Measurements from ENCODE around the gene GPR153. TPM values are rescaled to one million over a fixed set of nuclear protein-coding genes. Genes with fewer than 3 reads are reported as not detected.

Gene GPR153
- polyA plus RNA-seq, 1 experiment = 4.7 TPM

DNA sequence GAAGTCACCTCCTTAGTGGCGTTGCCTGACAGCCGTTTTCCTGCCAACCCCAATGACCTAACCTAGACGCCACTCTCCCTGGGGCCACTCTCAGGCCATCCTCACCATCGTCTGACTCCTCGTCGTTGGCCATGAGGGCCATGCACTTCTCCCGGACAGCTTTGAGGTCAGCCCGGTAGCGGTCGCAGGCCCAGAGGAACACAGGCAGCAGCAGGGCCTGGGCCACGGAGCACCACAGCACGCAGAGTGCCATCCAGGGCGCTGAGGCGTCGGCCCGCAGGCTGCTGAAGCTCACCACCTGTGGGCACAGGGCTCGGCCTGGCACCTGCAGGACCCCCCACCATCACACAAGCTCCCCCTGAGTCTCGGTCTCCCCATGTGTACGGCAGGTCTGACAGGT lies 9.7 kb downstream of the GPR153 start:
- ChIA-PET CTCF (no interaction called here), POLR2A (no interaction called here)
- TF ChIP-seq, protein P1, sequence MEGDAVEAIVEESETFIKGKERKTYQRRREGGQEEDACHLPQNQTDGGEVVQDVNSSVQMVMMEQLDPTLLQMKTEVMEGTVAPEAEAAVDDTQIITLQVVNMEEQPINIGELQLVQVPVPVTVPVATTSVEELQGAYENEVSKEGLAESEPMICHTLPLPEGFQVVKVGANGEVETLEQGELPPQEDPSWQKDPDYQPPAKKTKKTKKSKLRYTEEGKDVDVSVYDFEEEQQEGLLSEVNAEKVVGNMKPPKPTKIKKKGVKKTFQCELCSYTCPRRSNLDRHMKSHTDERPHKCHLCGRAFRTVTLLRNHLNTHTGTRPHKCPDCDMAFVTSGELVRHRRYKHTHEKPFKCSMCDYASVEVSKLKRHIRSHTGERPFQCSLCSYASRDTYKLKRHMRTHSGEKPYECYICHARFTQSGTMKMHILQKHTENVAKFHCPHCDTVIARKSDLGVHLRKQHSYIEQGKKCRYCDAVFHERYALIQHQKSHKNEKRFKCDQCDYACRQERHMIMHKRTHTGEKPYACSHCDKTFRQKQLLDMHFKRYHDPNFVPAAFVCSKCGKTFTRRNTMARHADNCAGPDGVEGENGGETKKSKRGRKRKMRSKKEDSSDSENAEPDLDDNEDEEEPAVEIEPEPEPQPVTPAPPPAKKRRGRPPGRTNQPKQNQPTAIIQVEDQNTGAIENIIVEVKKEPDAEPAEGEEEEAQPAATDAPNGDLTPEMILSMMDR (IDR thresholded peaks at IDR 0.05; ENCODE audit: low read depth, low read length) = no peak
- H3K4me3 ChIP-seq (ENCODE audit: low read depth, low read length) = no peak overlapping the region
- peaks cover 22% of the 10 kb centered on the region for H3K27me3 ChIP-seq (ENCODE audit: control insufficient read depth, insufficient read depth, low read length)
- H3K9me3 ChIP-seq (ENCODE audit: control insufficient read depth, insufficient read depth, low read length) = peaks cover 3% of the 10 kb centered on the region; the same call in 1 of the 2 replicates
- DNase-seq (ENCODE audit: low read depth, low spot score) = no peak
- no peak overlapping the region for H3K27ac ChIP-seq (ENCODE audit: low read depth, low read length)

DNA sequence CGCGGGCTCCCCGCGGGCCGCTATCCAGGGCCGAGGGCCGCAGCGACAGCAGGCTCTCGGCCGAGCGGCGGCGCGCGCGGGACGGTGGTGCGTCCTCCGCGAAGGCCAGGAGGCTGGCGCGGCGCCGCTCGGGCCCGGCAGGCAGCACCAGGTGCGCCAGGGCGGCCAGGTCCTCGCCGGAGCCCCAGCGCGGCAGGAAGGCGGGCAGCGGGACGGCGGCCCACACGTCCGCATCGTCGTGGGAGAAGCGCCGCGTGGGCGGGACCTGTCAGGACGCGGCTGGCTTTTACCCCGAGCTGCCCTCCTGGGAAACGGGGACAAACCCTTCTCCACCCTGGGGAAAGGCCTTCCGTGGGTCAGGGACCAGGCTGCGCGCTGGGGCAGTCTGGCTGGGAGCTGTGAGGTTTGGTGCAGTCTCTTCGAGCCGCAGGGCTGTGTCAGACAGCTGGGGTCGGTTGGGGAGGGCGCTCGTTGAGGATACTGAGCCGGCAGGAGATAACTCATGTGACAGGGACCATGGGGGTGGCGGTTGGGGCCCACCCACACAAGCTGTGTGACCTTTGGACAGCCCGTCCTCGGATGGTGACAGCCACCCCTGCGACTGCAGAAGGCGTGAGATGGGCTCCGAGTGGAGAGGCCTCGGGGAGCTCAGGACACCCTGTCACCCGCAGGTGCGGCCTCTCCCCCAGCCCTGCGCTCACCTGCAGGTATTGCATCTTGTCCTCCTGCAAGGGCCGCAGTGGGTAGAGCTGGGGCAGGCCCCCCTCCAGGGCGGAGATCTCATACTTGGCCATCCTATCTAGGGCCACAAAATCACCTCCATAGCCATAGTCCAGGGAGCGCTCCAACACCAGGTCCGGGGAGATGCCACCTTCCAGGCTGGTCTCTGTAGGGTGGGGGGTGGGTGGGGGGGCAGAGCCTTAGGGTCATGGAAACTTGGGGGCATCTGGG lies 10.9 kb downstream of the GPR153 start:
- Histone ChIP-seq H3K9me3 (ENCODE audit: control insufficient read depth, insufficient read depth, low read length) (peaks cover 3% of the 10 kb centered on the region; the same call in 1 of the 2 replicates), H3K27ac (ENCODE audit: low read depth, low read length) (no peak overlapping the region), H3K27me3 (ENCODE audit: control insufficient read depth, insufficient read depth, low read length) (peaks cover 25% of the 10 kb centered on the region), H3K4me3 (ENCODE audit: low read depth, low read length) (no peak overlapping the region)
- POLR2A ChIA-PET = no interaction called here
- no peak for DNase-seq (ENCODE audit: low read depth, low spot score)
- CTCF ChIA-PET = interaction anchor here (1.2 to 6.3 kb wide), 2 partner anchors 87 to 98 kb away, joined by 3 to 266 read pairs; no protein-coding TSS in a partner anchor
- TF ChIP-seq, protein P1 (IDR thresholded peaks at IDR 0.05; ENCODE audit: low read depth, low read length) = no peak

DNA sequence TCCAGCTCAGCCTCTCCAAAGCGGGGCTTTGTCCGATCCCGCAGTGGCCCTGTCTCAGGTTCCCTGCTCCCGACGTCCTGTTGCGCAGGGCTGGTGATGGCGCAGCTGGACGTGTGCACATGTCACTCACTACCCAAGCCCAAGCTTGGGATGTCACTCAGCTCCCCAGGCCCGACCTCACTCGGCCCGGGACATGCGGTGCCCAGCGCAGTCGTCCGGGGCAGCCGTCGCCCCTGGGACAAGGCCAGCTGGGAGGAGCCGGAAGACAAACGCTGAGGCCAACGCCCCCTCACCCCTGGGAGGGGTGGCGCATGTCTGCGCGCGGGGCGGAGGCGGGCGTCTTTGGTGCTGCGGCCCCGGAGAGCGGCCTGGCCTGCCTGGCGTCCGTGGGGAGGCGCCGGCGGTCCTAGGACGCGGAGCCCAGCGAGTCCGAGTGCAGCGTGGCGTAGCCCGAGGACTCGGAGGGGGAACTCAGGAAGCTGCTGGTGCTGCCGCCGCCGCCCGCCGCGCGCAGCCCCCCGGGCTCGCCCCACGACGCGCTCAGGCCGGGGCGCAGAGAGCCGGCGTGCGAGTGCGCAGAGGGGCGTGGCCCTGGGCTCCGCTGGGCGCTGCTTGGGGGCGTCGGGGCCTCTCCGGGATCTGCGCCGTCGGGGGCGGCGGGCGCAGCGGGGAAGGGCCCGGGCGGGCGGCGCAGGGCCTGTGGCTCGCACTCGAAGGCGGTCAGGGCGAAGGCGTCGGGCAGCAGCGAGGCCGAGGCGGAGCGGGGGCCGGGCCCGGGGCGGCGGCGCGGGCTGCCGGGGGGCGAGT lies 11.8 kb downstream of the GPR153 start:
- ChIA-PET CTCF (interaction anchor here (1.2 to 6.3 kb wide), 3 partner anchors 44 to 99 kb away, joined by 3 to 266 read pairs (median 5); no protein-coding TSS in a partner anchor), POLR2A (interaction anchor here (0.9 kb wide), 1 partner anchor 12 kb away, joined by 4 read pairs; the partner anchor contains the start of gene GPR153)
- no peak for DNase-seq (ENCODE audit: low read depth, low spot score)
- H3K27me3 ChIP-seq (ENCODE audit: control insufficient read depth, insufficient read depth, low read length) = peaks cover 31% of the 10 kb centered on the region
- H3K4me3 ChIP-seq (ENCODE audit: low read depth, low read length) = no peak overlapping the region
- TF ChIP-seq, protein P1 (IDR thresholded peaks at IDR 0.05; ENCODE audit: low read depth, low read length) = no peak
- H3K9me3 ChIP-seq (ENCODE audit: control insufficient read depth, insufficient read depth, low read length) = peaks cover 3% of the 10 kb centered on the region; the same call in 1 of the 2 replicates
- H3K27ac ChIP-seq (ENCODE audit: low read depth, low read length) = no peak overlapping the region

DNA sequence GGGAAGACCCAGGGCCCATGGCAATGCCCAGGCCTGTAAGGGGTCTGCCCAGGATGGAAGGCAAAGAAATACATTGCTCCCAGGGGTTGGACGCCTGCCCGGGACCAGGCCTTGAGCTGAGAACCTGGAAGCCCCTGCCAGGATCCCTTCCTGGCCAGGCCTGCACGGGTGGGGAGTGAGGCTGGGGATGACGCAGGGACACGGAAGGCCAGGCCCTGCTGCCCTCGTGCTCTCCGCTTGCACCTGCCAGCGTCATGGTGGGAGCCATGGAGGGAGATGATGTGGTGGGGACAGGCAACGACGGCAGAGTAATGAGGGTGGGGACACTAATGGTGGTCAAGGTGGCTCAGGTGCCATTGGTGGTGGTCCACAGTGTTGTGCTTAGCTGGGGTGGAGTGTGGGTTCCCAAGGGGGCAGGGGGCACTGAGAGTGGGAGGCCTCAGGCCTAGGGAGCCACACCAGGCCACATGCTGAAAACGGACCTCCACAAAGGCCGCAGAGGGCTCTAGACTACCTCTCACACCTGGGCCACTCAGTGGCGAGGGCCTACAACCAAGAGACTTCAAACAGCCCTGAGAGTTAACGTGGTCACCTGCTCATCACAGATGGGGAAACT lies 12.6 kb downstream of the GPR153 start:
- CTCF ChIA-PET = interaction anchor here (0.6 to 6.3 kb wide), 9 partner anchors 8 to 158 kb away, joined by 3 to 266 read pairs (median 9); no protein-coding TSS in a partner anchor
- no peak overlapping the region for H3K4me3 ChIP-seq (ENCODE audit: low read depth, low read length)
- DNase-seq (ENCODE audit: low read depth, low spot score) = no peak
- peaks cover 3% of the 10 kb centered on the region; the same call in 1 of the 2 replicates for H3K9me3 ChIP-seq (ENCODE audit: control insufficient read depth, insufficient read depth, low read length)
- H3K27ac ChIP-seq (ENCODE audit: low read depth, low read length) = no peak overlapping the region
- H3K27me3 ChIP-seq (ENCODE audit: control insufficient read depth, insufficient read depth, low read length) = peaks cover 39% of the 10 kb centered on the region
- POLR2A ChIA-PET = interaction anchor here (0.9 kb wide), 1 partner anchor 13 kb away, joined by 4 read pairs; the partner anchor contains the start of gene GPR153
- TF ChIP-seq, protein P1 (IDR thresholded peaks at IDR 0.05; ENCODE audit: low read depth, low read length) = no peak
